ENCODE measurements around the gene CD52. TPM values are rescaled to one million over a fixed set of nuclear protein-coding genes. Genes with fewer than 3 reads are reported as not detected.
"Not testable (repeated sequence)": the region's sequence is repeated elsewhere in the genome, so short reads cannot be mapped to it uniquely, and the experiment has no call there.

Gene CD52
- total RNA-seq, 2 experiments from 2014 or later = 324 to 344 TPM

GRCh38 chr1:26328597-26328996, 10.8 kb downstream of the CD52 start:
- Mint-ChIP-seq H3K4me1 (ENCODE audit: low read depth) (peaks cover 2% of the 10 kb centered on the region), H3K4me3 (no peak overlapping the region), H3K9me3 (no peaks in the 10 kb centered on the region), H3K36me3 (ENCODE audit: low read depth) (peaks cover 2% of the 10 kb centered on the region), H3K27me3 (no peaks in the 10 kb centered on the region), H3K27ac (no peak overlapping the region)
- ChIA-PET POLR2A (interaction anchor here (1.7 kb wide), 1 partner anchor 53 kb away, joined by 3 read pairs; no protein-coding TSS in a partner anchor), CTCF (interaction anchor here (0.7 to 15.0 kb wide), 4 partner anchors 34 to 88 kb away, joined by 3 to 282 read pairs (median 6); partner anchors contain the start of gene SH3BGRL3)
- DNase-seq (no peak), ATAC-seq (no peak)
- no peak for TF ChIP-seq CTCF (IDR thresholded peaks at IDR 0.05)
- intact Hi-C loops (cut with micrococcal nuclease) = no loop called here

- H3K27me3 Mint-ChIP-seq; intact Hi-C loops (cut with micrococcal nuclease); H3K4me3 Mint-ChIP-seq; DNase-seq; H3K36me3 Mint-ChIP-seq (ENCODE audit: low read depth); H3K27ac Mint-ChIP-seq; H3K4me1 Mint-ChIP-seq (ENCODE audit: low read depth); ATAC-seq; H3K9me3 Mint-ChIP-seq: not testable (repeated sequence)
- ChIA-PET CTCF (interaction anchor here (1.0 to 1.6 kb wide), 5 partner anchors 8 to 97 kb away, joined by 3 to 8 read pairs (median 4); partner anchors contain the start of gene SH3BGRL3), POLR2A (interaction anchor here (1.7 kb wide), 1 partner anchor 54 kb away, joined by 3 read pairs; no protein-coding TSS in a partner anchor)
These were observed 11.6 kb downstream of the CD52 start for GRCh38 chr1:26329380-26329779.

GRCh38 chr1:26330276-26330675, 12.5 kb downstream of the CD52 start:
- no peak for TF ChIP-seq CTCF (IDR thresholded peaks at IDR 0.05)
- Mint-ChIP-seq H3K36me3 (ENCODE audit: low read depth) (no peaks in the 10 kb centered on the region), H3K9me3 (no peaks in the 10 kb centered on the region), H3K27me3 (no peaks in the 10 kb centered on the region), H3K27ac (no peak overlapping the region), H3K4me3 (no peak overlapping the region), H3K4me1 (ENCODE audit: low read depth) (no peaks in the 10 kb centered on the region)
- ChIA-PET POLR2A (no interaction called here), CTCF (interaction anchor here (1.0 to 1.6 kb wide), 5 partner anchors 9 to 98 kb away, joined by 3 to 8 read pairs (median 4); partner anchors contain the start of gene SH3BGRL3)
- ATAC-seq (no peak), DNase-seq (no peak)
- intact Hi-C loops (cut with micrococcal nuclease) = no loop called here

- CTCF ChIA-PET = interaction anchor here (1.0 to 1.6 kb wide), 3 partner anchors 12 to 58 kb away, joined by 3 to 6 read pairs (median 4); no protein-coding TSS in a partner anchor
- ATAC-seq; H3K27me3 Mint-ChIP-seq; H3K9me3 Mint-ChIP-seq; H3K36me3 Mint-ChIP-seq (ENCODE audit: low read depth); H3K4me3 Mint-ChIP-seq; H3K27ac Mint-ChIP-seq; intact Hi-C loops (cut with micrococcal nuclease); DNase-seq: not testable (repeated sequence)
- POLR2A ChIA-PET = interaction anchor here (0.9 kb wide), 1 partner anchor 12 kb away, joined by 3 read pairs; no protein-coding TSS in a partner anchor
- peaks cover 11% of the 10 kb centered on the region for H3K4me1 Mint-ChIP-seq (ENCODE audit: low read depth)
These were observed 15.6 kb downstream of the CD52 start for GRCh38 chr1:26333312-26333711.

GRCh38 chr1:26335774-26336476, 18.2 kb downstream of the CD52 start:
- ATAC-seq (peak; percentile 9), DNase-seq (no peak)
- H3K27ac Mint-ChIP-seq = no peak overlapping the region
- POLR2A ChIA-PET = interaction anchor here (0.7 to 1.3 kb wide), 4 partner anchors 29 to 141 kb away, joined by 3 to 4 read pairs (median 3); partner anchors contain the start of gene DHDDS
- no peaks in the 10 kb centered on the region for H3K36me3 Mint-ChIP-seq (ENCODE audit: low read depth)
- H3K4me3 Mint-ChIP-seq = peak overlapping the region; percentile 87
- no peaks in the 10 kb centered on the region for H3K27me3 Mint-ChIP-seq
- no peak for TF ChIP-seq CTCF (IDR thresholded peaks at IDR 0.05)
- H3K9me3 Mint-ChIP-seq = no peaks in the 10 kb centered on the region
- peaks cover 11% of the 10 kb centered on the region for H3K4me1 Mint-ChIP-seq (ENCODE audit: low read depth)
- CTCF ChIA-PET = interaction anchor here (0.6 to 2.9 kb wide), 6 partner anchors 10 to 166 kb away, joined by 3 to 13 read pairs (median 4); partner anchors contain the start of gene ZNF593
- intact Hi-C loops (cut with micrococcal nuclease) = no loop called here
